Amniotic stem cell (primary cell): ENCODE data around the gene PDK4.

Experiments used
- DNase-seq: peaks from one replicate; lab custom pipeline; 2025; lab: John Stamatoyannopoulos, UW

The PDK4 gene

DNA sequence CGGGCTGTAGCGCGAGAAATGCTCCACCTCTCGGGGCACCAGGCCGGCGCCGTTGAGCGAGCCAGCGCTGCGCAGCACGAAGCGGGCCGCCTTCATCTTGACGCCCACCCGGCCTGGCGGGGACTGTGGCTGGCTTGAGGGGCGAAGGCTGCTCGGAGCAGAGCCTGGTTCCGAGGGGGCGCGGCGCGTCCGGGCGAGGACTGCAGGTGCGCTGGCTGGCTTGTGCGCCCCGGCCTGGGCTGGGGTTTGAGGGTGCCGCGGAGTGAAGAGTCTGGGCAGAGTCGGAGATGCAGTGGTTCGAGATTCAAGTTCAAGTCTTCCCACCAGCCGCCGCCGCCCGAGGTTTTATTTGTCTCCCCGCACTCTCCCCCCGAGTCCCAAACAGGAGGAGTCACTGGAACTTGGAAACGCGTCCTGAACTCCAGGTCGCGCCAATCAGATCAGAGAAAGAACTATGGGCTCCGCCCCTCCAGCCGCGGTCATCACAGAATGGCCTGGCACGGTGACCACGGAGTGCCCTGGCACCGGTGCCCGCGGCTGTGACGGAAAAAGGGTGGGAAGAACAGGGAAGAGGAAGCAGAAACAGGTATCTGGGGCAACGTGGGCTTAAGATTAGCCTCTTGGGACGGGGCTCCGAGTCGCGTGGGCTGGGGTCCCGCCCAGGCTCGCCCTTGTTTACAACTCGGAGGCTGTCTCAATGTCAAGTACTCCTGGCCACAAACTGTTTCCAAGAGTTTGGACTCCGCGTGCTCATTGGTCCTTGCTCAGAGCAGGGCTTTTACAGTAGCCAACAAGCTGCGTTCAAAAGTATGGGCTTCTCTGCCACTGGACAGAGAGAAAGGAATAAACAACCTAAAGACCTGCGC is at the start of gene PDK4:
Gene PDK4, minus strand, starts transcription at position 319 of the 866 bp plus-strand sequence. Its CDS starts 223 bp downstream, at position 96.
- DNase-seq, result no peak

DNA sequence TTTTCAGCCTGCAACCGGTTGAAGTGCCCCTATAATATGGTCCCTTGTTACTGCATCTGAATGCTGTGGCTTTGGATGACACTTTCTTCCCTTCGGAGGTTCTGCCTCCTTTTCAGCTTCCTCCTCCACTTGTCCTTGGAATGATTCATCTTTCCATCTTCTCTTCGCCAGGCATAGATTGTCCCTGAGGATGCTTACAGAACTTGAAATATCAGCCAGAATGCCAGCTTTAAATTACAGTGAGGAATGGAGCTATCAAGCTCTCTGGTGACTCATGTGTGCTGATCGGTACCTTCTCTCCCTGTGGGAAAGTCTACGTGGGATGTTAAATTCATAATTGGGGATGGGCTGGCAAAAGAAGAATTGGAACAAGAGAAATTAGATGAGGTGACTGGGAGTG is 45.9 kb upstream of the PDK4 start:
- DNase-seq, result no peak

DNA sequence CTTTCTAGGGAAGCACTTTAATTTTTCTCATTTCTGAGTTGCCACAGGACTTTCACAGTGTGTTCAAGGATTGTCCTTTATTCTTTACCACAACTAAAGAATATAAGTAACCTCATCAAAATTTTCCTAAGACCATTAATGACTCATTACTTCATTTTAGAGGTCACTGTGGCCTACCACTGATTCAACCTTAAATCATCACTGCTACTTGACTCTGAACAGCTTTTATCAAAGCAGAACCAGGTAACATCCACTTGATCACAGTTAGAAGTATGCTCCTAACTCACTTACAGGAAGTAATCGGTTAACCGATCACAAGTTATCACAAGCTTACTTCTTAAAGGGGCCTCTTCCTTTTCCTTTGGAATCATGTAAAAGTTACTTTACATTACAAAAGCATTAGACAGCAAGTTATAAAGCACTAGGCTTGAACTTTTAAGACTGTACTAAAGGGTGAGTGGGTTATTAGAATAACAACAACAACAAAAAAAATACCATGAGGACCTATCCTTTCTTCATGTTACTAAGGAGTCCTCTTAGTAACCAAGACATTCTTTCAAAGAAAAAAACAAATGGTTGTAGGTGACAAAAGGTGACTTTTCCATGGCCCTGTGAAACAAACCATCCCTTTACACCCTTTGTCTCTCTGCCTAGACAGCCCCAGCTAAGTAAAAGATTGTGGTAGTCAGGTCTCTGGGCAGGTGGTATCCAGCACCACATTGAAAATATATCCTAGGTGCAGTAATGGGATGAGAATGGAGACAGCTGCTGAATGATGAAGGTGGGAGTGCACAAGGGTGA is 40.0 kb upstream of the PDK4 start:
- DNase-seq, result no peak

DNA sequence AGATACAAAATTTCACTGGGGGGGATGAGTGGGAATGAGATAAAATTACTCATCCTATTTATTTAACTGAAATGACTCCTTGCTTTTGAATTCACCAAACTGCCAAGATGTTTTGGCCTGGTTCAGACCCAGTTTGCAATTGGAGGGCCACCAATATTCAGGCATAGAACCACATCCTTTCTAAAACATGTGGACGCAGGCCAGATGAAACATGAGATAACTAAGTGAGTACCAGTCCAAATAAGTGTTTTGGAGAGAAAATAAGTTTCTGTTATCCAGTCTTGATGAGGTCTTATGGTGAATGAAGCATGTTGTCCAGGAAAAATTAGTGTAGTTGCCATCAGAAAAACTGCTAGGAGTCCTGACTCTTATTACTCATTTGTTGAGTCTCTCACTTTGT is 36.3 kb upstream of the PDK4 start:
- DNase-seq, result no peak

DNA sequence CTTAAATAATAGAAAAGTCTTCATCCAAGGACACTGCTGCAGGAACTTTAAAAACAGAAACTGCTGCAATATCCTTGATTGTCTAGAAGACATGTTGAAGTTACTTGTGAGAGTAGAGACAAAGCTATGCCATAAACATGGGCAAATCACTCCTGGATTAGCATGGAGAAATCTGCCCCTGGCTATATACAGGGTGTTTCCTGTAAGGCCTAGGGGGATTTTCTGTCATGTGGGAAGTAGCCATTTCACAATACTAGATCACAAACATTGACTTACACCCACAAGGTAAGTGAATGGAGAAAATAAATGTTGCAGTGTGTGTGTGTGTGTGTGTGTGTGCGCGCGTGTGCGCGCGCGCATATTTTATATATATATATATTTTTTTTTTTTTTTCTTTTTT is 35.2 kb upstream of the PDK4 start:
- no peak for DNase-seq

DNA sequence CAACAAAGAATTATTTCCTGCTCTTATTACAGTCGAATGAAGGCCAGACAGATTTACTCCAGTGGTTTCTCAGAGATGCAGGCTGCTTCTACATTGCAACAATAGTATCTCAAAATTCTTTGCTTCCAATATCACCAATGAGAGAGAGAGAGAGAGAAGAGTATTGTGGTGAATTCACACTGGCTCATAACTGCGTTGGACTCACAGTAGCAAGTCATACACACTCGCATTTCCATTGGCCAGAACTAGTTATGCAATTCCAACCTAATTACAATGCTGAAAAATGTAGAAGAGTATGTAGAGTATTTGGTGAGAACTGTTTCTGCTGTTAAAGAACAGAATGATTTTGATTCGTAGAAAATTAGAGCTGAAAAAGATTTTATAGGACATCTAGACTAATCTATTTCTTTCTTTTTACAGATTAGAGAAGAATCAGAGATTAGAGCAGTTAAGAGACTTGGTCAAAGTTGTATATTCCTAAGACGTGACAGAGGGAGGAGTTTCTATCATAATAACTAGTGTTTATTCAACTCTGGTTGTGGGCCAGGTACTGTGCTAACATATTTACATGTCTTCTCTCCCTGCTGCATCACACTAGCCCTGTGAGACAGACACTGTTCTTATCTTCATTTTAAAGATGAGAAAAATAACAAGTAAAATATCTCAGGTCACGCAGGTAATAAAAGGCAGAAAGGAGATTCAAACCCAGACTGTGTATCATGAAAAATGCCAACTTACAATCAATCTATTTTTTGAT is 34.6 kb upstream of the PDK4 start:
- DNase-seq, result no peak

DNA sequence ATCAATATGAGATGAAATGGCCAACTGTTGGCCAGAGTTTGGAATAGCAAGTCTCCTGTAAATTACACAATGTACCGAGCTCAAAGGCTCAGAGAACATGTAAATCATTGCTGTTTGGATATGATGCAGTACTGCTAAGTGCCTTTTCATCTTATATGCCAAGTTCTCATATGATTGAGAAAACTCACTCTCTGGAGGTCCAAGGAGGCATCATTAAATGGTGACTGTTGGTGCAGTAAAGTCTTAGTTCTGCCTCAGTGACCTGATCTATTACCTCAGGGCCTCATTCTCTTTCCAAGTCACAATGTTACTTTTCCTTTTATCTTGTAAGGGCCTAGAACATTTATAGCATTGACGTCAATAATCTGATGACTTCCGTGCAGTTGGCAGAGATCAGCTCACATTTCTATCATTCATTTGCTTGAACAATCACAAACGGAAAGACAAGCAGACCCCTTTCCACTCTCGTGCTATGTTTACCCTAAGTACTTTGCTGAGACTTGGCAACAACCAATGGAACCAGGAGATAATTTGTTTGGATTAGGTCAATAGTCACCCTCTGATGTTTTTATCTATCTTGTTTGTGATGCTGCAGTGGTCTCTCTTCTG is 32.6 kb upstream of the PDK4 start:
- DNase-seq, result no peak

DNA sequence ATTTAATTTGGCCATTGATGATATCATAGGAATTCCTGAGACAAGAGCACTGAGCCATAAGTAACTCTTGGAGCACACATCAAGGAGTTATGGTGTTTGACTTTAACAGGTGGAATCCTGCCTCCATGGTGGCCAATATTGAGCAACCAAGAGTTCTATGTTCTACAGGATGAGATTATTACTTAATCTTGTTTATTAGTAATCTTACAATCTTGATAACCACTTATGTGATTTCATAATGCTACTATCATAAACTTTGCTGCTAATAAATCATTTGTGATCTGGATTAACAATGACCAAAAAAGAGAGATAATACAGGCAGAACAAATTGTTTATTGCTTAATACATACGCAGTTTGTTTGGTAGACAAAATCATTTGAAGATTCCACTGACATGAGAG is 27.5 kb upstream of the PDK4 start:
- DNase-seq, result no peak

DNA sequence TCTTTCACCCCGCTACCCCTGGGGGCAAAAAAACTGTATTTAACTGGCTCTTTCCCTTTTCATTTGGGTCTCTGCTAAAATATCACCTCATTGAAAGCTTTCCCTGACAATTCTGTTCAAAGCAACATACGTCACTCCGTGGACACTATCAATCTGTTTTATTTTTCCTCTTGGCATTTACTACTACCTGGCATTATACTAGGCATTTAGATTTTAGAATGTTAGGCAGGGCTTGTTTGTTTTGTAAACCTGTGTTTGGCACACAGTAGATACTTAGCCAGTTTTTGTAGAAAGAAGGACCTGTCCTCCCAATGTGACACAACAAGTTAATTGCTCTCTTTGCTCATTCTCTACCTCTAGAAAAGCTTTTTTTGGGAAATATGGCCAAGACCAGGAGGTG is 26.5 kb upstream of the PDK4 start:
- DNase-seq, result no peak

DNA sequence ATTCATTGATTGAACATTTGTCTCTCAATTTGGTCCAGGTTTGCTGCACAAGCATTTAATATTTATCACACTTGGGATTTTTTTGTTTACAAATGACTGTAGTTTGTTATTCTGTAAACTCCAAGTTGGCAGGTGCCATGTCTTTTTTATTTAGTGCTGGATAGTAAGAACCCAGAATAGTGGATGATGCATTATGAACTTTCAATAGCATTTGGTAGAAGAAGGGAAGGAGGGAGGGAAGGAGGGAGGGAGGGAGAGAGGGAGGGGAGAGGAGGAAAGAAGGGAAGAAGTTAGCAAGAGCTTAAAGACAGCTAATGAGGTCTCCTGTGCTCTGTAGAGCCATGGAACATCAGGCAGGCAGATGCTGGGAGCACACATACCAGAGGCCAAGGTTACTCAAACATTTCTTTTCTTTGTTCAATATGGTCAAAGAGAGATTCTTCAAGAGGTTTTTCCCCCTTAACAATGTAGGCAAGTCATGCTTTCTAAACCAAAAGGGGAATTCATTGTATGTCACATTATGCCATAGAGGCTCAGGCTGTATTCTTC is 25.8 kb upstream of the PDK4 start:
- DNase-seq, result no peak

DNA sequence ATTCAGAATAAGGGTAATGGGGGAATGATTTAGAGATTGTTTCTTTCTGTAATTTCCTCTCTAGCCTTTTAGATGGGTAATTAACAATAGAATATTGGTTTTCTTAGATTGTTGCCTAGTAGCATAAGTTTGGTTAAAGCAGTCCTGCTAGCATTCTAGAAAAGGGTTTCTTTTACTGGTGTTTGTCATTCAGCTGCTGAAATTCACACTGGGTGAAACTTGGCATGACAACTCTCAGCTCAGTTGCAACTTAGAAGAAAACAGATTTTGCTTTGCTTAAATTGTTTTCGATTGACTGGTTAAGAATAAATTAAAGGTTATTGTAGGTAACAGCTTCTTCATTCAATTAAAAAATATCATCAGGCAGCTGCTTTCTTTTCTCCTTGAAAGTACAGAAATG is 25.1 kb upstream of the PDK4 start:
- DNase-seq, result no peak

DNA sequence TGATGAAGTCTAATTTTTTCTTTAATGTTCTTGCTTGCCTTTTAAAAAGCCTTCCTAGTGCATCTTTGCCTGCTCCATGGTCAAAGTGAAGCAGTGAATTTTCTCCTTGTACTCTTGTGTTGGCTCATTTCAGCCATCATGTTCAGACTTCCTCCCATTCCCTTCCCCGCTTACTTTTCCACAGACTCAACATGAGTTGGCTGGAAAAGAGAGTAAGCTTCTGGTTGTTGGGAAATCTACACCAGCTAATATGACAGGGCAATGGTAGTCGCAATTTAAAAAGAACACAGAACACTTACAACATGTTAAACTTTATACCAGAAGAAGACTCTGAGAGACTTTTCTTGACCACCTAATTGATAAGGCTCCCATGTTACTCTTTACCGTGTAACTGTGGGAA is 24.3 kb upstream of the PDK4 start:
- DNase-seq, result no peak

DNA sequence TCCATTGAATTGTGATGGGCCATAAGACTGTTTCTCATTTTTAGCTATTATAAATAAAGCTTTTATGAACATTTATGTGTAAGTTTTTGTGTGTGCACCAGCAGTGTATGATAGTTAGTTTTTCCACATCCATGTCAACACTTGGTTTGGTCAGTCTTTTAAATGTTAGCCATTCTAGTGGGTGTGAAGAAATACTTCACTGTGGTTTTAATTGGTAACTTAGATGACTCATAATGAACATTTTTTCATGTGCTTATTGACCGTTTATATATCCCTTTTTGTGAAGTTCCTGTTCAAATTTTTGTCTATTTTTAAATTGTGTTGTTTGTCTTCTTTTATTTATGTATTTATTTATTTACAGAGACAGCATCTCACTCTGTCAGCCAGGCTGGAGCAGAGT is 23.6 kb upstream of the PDK4 start:
- no peak for DNase-seq

DNA sequence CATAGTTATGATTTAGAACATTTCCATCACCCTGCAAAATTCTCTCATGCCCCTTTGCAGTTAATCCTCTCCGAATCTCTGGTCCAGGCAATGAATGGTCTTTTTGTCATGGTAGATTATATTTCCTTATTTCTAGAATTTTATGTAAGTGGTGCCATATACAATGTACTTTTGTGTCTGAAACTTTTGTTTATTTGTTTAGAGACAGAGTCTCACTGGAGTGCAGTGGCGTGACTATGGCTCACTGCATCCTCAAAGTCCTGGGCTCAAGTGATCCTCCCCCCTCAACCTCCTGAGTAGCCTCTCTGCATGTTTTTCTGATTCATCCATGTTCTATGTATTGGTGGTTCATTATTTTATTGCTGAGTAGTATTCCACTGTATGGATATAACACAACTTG is 23.2 kb upstream of the PDK4 start:
- no peak for DNase-seq

DNA sequence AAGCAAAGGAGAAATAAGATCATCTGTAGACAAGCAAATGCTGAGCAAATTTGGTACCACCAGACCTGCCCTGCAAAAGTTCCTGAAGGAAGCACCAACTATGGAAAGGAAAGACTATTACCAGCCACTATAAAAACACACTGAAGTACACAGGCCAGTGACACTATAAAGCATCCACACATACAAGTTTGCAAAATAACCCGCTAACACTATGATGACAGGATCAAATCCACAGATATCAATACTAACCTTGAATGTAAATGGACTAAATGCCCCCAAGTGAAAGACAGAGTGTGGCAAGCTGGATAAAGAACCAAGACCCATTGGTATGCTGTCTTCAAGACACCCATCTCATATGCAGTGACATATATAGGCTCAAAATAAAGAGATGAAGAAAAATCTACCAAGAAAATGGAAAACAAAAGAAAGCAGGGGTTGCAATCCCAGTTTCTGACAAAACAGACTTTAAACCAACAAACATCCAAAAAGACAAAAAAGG is 18.2 kb upstream of the PDK4 start:
- DNase-seq, result no peak

DNA sequence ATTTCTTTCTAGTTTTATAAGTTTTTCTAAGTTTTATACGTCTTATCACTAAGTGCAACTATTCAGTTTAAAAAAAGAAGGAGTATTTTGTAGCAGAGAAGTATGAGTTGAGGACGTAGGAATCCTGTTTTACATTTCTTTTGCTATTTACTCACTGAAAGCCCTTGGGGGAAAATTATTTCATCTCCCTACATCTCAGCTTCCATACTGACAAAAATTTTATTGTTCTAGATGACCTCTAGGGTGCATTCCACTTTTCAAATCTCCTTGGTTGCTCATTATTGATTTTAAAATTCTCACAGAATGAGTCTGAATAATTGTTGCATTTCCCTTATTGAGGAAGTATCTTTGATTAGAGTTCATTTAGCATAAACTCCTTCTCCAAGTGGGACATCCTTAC is 14.9 kb upstream of the PDK4 start:
- DNase-seq, result no peak

DNA sequence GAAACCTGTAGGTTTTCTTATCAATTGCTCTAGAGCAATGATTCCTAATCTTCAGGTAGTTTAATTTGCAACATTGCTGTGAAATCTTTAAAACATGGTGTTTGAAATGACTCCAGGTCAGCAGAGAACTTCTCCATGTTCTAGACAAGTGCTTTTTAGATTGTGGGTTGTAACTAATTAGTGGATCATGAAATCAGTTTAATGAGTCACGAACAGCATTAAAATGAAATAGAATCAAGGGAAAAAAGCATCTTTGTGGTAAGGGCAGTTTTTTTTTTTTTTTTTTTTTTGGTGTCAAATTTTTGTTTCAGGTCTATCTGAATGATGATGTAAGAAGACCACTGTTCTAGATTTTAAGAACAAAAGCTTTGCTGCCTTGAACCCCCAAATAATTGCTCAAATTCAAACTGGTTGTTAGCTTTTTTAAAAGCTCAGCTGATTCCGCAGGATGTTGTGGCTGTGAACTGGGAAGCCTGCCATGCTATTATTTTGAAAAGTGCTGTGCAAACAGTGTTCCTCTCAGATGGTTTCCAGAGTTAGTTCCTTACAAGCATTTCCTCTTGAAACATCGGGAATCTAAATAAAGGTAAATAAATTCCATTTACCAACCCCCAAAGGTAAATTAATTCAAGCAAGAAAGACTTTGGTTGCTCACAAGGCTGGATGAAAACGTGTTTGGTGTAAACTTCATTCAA is 13.1 kb upstream of the PDK4 start:
- no peak for DNase-seq

DNA sequence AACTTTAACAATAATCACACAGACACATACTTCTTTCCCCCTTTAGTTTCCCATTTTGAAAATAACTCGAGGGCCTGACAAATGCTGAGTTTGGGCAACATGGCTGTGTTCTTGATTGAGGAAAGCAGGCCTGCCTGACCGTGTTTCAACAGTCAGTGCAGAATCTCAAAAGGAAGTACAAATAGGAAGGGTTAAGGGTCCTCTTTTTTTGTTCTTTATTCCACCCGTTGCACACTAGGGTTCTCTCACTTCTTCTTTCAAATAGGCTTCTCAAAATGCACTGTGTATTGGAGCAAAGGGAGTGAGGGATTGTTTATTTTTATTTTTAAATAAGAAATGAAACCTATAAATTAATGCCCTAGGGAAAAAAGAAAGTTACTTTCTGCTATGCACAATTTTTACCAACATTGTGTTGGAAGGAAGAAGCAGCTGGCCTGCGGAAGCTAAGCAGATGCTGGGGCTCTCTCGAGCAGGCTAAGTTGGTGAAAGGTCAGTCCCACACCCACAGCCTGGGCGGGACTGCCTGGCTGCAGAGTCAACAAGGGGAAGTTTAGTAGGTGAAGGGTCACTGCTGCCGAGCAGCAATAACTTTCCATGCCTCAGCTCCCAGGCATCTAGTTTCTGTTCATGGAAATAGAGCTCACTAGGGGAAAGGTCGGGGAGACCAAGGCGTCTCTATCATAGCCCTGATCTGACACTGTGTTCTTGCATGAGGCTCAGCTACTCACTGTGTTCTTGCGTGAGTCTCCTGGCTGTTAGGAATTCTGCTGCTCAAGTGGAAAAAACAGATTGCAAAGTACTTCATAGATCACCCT is 12.2 kb upstream of the PDK4 start:
- peak; percentile 32 for DNase-seq

DNA sequence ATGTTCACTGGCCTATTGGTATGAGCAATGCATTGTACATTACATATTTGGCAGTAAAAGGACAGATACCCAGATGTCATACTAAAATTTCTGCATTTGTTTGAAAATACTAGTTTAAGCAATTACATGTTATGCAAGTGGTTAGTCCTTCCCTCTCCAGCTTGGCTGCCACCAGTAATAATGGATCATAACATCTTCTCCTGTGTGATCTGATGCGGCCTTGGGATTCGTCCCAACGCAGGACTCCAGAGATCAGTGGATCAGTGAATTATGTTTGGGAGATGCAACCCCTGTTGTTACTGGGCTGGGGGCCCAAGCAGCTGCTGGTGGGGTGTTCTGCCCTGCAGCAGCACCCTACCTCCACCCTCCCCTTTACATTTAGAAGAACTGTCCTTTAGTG is 11.2 kb upstream of the PDK4 start:
- DNase-seq, result no peak

DNA sequence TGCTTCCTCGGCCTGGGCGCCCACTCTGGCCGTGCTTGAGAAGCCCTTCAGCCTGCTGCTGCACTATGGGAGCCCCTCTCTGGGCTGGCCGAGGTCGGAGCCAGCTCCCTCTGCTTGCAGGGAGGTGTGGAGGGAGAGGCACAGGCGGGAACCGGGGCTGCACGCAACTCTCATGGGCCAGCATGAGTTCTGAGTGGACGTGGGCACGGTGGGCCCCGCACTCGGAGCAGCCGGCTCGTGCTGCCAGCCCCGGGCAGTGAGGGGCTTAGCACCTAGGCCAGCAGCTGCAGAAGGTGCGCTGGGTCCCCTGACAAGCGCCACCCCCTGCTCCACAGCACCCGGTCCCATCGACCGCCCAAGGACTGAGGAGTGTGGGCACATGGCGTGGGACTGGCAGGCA is 9.0 kb upstream of the PDK4 start:
- DNase-seq, result no peak
